HepG2 (cell line): ENCODE measurements around the gene CCDC57.

Source experiments
- ETV6 ChIP-seq: sonication (generic); formaldehyde crosslinking; conservative IDR thresholded peaks from 2 replicates; pipeline ENCODE4 v1.4.0; 2020; ENCODE audit warnings: missing genetic modification reagents
- RAD21 ChIP-seq: fragments of 450-650 bp; formaldehyde crosslinking; IDR thresholded peaks from 2 replicates; pipeline ENCODE4 v1.5.0; 2020; ENCODE audit warnings: mild to moderate bottlenecking
- ZNF605 ChIP-seq: sonication (generic); formaldehyde crosslinking; IDR thresholded peaks from 2 replicates; pipeline ENCODE4 v1.8.0; 2022; ENCODE audit warnings: mild to moderate bottlenecking, missing genetic modification reagents
- TF ChIP-seq, protein P1 (sequence below): IDR thresholded peaks from 2 replicates; pipeline ENCODE4 v1.6.1; 2016; ENCODE audit warnings: low read depth
- TF ChIP-seq, protein P2 (sequence below): sonication (generic); IDR thresholded peaks from 2 replicates; pipeline ENCODE4 v1.6.1; 2016; ENCODE audit warnings: low read depth, borderline replicate concordance
- TF ChIP-seq, protein P3 (sequence below), 2 experiments: sonication (generic) in 1 of 2; formaldehyde crosslinking in 1 of 2; IDR thresholded peaks; 2 replicates each; pipeline versions ENCODE4 v1.5.1 to v1.6.1; 2011 to 2020; ENCODE audit warnings: borderline replicate concordance in 1 of 2, low read depth in 1 of 2, low read length in 1 of 2, mild to moderate bottlenecking in 1 of 2, missing genetic modification reagents in 1 of 2, moderate library complexity in 1 of 2

DNA sequence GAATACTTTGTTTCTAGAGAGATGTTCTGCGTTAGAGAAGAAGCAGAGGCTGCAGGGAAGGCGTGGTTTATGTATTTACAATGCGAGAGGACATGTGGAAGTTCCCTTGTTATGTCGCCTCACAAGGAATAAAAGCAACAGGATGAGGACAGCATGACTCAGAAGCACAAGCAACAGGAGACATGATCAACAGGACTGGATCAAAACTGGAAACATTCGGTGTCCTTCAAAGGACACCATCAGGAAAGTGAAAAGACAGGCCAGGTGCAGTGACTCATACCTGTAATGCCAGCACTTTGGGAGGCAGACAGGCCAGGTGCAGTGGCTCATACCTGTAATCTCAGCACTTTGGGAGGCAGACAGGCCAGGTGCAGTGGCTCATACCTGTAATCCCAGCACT, 52.6 kb downstream of the CCDC57 start:
- TF ChIP-seq, protein P1, sequence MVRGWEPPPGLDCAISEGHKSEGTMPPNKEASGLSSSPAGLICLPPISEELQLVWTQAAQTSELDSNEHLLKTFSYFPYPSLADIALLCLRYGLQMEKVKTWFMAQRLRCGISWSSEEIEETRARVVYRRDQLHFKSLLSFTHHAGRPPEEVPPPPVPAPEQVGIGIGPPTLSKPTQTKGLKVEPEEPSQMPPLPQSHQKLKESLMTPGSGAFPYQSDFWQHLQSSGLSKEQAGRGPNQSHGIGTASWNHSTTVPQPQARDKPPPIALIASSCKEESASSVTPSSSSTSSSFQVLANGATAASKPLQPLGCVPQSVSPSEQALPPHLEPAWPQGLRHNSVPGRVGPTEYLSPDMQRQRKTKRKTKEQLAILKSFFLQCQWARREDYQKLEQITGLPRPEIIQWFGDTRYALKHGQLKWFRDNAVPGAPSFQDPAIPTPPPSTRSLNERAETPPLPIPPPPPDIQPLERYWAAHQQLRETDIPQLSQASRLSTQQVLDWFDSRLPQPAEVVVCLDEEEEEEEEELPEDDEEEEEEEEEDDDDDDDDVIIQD (CRISPR knock-in tag): no peak
- TF ChIP-seq ZNF605 (no peak), ETV6 (CRISPR knock-in tag) (no peak), RAD21 (CRISPR knock-in tag) (no peak)
- TF ChIP-seq, protein P2, sequence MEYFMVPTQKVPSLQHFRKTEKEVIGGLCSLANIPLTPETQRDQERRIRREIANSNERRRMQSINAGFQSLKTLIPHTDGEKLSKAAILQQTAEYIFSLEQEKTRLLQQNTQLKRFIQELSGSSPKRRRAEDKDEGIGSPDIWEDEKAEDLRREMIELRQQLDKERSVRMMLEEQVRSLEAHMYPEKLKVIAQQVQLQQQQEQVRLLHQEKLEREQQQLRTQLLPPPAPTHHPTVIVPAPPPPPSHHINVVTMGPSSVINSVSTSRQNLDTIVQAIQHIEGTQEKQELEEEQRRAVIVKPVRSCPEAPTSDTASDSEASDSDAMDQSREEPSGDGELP: no peak
- TF ChIP-seq, protein P3, sequence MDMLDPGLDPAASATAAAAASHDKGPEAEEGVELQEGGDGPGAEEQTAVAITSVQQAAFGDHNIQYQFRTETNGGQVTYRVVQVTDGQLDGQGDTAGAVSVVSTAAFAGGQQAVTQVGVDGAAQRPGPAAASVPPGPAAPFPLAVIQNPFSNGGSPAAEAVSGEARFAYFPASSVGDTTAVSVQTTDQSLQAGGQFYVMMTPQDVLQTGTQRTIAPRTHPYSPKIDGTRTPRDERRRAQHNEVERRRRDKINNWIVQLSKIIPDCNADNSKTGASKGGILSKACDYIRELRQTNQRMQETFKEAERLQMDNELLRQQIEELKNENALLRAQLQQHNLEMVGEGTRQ (IDR thresholded peaks at IDR 0.05; ENCODE audit: low read depth, low read length): no peak
- TF ChIP-seq, protein P3 (CRISPR knock-in tag; IDR thresholded peaks at IDR 0.05; ENCODE audit: borderline replicate concordance): no peak
